Measurements from ENCODE around the gene AHDC1.
"Not testable (repeated sequence)": the region's sequence is repeated elsewhere in the genome, so short reads cannot be mapped to it uniquely, and the experiment has no call there.

AHDC1 gene, protein sequence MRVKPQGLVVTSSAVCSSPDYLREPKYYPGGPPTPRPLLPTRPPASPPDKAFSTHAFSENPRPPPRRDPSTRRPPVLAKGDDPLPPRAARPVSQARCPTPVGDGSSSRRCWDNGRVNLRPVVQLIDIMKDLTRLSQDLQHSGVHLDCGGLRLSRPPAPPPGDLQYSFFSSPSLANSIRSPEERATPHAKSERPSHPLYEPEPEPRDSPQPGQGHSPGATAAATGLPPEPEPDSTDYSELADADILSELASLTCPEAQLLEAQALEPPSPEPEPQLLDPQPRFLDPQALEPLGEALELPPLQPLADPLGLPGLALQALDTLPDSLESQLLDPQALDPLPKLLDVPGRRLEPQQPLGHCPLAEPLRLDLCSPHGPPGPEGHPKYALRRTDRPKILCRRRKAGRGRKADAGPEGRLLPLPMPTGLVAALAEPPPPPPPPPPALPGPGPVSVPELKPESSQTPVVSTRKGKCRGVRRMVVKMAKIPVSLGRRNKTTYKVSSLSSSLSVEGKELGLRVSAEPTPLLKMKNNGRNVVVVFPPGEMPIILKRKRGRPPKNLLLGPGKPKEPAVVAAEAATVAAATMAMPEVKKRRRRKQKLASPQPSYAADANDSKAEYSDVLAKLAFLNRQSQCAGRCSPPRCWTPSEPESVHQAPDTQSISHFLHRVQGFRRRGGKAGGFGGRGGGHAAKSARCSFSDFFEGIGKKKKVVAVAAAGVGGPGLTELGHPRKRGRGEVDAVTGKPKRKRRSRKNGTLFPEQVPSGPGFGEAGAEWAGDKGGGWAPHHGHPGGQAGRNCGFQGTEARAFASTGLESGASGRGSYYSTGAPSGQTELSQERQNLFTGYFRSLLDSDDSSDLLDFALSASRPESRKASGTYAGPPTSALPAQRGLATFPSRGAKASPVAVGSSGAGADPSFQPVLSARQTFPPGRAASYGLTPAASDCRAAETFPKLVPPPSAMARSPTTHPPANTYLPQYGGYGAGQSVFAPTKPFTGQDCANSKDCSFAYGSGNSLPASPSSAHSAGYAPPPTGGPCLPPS (N-terminal part only)

DNA sequence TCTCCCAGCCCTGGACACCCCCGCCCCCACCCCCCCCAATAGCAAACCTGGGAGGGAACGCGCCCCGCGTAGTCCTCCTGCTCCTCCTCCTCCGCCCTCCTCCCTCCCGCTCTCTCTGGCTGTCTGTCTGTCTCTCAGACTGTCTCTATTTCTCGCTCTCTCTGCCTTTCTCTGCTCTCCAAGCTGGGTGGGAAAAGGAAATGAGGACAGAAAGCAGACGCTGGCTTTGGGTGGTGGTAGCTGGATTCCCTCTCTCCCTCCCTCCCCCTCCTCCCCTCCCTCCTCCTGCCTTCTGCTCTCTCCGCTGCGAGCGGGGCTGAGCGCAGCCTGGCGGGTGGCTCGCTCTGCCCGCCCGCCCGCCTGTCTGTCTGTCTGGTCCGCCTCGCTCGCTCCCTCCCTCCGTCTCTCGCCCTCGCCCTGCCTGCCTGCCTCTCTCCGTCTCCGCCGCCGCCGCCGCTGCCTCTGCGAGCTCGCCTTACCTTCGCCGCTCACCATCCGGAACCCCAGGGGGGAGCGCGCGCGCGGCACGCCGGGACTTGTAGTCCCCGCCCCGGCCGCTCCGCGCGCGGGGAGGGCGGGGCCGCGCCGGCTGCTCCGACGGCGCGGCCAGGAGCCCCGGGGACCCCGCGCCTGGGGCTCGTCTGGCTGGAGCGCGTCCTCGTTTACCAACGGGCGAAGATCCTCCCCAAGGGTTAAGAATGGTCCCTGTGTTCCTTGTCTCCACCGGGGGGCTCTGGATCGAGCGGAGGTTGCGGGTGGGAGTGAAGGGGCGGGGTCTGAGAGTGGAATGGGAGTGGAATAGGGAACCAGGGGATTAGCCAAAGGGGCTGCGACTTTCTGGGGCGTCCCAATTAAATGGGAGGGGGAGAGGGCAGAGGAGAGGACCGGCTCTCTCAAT lies at the start of gene AHDC1:
TSS of gene AHDC1 (minus strand) at position 464 of the 898 bp plus-strand sequence. CDS start 52,029 bp downstream, outside the sequence.
- DNase-seq (ENCODE audit: low read depth) = peak; percentile 90

DNA sequence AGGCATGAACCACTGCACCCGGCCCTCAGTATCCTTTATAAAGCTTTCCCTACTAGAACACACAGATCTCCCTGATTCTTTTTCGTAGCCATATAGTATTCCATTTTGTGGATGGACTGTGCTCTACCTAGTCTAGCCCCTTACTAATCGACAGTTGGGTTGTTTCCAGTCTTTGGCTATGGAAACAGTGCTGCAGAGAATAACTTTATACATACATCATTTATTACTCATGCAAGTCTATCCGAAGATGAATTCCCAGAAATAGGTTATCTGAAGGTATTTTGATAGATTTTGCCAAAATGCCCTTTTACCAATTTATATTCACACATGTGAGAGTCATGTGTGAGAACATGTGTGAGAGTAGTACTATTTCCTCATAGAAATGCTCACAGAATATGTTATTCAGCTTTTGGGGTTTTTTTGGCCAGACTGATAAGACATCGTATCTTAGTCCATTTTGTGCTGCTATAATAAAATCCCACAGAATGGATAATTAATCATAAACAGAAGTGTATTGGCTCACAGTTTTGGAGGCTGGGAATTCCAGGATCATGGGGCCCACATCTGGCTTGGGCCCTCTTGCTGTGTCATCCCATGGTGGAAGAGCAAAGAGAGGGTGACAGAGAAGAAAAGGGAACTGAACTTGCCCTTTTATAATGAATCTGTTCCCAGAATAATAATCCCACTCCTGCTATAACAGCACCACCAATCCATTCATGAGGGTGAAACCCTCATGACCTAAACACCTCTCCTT lies 48.3 kb upstream of the AHDC1 start:
- no peak for DNase-seq (ENCODE audit: low read depth)

- peak; percentile 85 for DNase-seq (ENCODE audit: low read depth)
Observed at GRCh38 chr1:27650539-27651175, 46.7 kb upstream of the AHDC1 start.

DNA sequence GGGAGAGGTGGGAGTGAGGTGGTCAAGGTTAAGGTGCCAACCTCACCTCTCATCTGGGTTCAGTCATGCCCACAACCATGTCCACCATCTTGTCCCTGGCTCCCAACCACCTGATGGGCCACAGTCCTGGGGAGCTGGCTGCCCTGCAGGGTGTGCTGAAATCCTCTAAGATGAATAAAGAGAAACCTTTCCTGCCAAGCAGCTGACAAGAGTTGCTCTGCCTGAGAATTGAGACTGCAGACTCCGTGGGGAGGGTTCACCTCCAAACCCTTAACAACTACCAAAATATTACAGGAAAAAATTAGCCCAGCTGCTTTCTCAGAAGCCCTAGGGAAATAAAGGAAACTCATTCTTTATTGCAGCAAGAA lies 46.2 kb upstream of the AHDC1 start:
- no peak for DNase-seq (ENCODE audit: low read depth)

DNA sequence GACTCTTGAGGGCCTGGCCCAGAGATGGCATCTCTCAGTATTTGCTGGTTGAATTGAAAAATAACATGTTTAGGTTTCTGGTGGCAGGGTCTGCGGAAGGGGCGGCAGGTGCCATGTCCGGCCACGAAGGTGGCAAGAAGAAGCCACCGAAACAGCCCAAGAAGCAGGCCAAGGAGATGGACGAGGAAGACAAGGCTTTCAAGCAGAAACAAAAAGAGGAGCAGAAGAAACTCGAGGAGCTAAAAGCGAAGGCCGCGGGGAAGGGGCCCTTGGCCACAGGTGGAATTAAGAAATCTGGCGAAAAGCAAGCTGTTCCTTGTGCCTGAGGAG lies 45.3 kb upstream of the AHDC1 start:
- DNase-seq (ENCODE audit: low read depth) = no peak

- DNase-seq (ENCODE audit: low read depth) = peak; percentile 35
Observed at GRCh38 chr1:27648602-27649305, 44.8 kb upstream of the AHDC1 start.

DNA sequence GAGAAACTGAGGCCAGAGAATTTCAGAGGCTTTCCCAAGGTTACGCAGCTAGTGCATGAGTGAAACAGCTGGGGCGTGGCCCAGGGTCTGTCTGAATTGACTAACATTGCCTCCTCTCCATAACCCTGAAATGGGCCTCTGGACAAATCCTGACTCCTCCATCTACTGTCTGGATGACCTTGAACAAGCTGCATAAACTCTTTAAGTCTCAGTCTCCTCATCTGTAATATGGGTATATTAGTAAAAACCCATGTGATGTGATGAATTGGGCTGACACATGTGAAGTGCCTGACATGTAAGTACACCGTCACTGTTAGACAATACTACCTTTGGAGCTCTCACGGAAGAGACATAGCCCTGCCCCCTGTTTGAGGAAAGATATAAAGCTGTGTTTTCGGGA lies 43.4 kb upstream of the AHDC1 start:
- no peak for DNase-seq (ENCODE audit: low read depth)

- no peak for DNase-seq (ENCODE audit: low read depth)
Observed at GRCh38 chr1:27646676-27647075, 42.7 kb upstream of the AHDC1 start.

DNA sequence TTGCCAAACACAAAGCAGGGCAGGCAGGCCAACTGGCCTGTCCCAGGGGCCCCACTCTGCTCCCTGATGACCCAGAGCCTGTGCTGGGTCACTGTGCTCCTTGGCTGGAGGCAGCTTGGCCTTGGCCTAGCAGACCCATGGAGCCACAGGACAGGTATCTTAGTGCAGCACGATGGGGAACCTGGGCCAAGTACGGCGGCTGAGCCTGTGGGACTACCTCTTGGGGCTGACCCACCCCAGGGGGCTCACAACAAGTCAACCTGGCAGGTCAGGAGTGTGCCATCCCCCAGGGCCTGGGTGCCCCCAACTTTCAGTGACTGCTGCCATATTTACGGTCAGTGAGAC lies 41.1 kb upstream of the AHDC1 start:
- DNase-seq (ENCODE audit: low read depth) = no peak

DNA sequence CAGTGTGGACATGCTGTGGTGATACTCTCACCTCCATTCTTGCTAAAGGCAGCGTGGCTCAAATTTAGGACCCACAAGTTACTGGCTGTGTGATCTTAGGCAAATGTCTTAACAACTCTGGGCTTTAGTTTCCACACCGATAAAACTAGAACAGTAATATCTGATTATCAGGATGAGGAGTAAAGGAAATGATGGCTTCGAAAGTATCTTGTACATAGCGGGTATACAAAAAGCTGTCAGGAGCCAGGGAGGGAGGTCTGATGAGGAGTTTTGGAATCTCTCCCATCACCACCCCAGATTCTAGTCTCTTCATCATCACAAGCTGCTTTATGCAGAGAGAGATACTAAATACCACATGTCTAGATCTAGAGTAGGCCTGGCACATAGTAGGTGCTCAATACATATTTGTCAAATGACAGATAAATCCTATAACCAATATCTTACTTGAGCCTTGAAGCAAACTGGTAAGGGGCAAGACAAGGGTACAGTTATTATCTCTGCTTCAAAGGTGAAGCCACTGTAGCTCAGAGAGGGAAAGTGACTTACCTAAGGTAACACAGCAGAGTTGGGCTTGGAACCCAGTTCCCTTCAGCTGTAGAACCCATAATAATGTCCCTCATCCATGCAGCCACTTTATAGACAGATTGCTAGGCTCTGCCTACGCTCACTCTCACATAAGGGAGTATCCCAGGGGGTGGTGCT lies 40.6 kb upstream of the AHDC1 start:
- no peak for DNase-seq (ENCODE audit: low read depth)

DNA sequence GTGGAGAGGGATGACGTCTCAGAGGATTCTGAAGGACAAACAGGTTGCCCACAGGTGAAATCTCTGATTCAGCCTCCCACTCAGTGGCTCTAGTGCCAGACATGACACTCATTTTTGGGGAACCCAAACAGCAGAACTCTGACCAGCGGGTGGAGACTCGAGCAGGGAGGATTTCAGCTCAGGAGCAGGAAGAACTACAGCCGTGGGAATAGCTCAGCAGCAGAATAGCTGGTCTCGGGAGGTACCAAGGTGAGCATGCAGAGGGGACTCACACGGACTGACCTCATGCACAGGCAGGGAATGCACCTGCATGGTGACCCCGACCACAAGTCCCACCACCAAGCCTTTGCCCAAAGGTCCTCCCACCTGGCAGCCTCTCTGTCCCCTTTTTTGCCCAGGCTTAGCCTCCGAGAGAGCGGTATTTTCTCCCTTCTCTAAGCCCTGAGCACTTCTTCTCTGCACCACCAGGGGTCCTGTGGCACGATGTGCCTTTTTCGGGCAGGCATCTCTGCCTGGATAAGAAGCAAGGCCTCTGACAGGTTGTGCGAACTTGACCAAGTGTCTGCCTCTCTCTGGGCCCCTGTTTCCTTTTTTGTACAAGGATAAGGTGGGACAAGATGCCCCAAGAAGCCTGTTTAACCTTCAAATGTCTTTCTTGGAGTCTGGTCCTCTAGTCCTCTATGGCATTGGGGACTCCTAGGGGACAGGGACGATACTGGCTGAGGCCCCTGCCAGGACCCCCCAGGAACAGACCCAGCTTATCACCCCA lies 39.8 kb upstream of the AHDC1 start:
- peak; percentile 64 for DNase-seq (ENCODE audit: low read depth)

DNA sequence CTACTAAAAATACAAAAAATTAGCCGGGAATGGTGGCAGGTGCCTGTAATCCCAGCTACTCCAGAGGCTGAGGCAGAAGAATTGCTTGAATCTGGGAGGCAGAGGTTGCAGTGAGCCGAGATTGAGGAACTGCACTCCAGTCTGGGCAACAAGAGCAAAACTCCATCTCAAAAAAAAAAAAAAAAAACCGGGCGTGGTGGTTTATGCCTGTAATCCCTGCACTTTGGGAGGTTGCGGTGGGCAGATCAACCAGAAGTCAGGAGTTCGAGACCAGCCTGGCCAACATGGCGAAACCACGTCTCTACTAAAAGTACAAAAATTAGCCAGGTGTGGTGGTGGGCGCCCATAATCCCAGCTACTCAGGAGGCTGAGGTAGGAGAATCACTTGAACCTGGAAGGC lies 36.6 kb upstream of the AHDC1 start:
- not testable (repeated sequence) for DNase-seq (ENCODE audit: low read depth)

GRCh38 chr1:27638805-27639204 lies 34.9 kb upstream of the AHDC1 start:
- DNase-seq (ENCODE audit: low read depth) = no peak

DNA sequence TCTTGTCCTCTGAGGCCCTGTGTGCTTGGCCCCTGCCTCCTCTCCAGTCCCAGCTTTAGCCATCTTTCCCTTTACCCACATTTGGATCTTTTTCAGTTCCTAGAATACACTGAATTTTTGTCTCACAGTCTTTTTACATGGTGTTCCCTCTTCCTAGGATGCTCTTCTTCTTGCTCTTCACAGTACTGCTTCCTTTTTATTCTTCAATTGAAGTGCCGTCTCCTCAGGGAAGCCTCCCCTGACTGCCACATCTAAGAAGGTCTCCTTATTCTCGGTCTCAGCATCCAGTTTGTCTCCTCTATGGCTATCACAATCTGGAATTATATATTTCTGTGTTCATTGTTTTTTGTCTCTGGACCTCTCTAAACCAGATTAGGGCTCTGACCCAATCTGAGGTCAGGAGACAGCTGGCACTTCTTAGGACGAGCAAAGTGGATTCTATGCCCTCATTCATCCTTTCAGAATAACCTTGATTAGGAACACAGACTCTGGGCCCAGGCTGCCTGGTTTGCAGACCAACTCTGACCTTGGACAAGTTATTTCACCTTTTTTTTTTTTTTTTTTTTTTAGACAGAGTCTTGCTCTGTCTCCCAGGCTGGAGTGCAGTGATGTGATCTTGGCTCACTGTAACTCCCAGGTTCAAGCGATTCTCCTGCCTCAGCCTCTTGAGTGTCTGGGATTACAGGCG lies 34.2 kb upstream of the AHDC1 start:
- no peak for DNase-seq (ENCODE audit: low read depth)

GRCh38 chr1:27635396-27636142 lies 31.6 kb upstream of the AHDC1 start:
- DNase-seq (ENCODE audit: low read depth) = no peak

DNA sequence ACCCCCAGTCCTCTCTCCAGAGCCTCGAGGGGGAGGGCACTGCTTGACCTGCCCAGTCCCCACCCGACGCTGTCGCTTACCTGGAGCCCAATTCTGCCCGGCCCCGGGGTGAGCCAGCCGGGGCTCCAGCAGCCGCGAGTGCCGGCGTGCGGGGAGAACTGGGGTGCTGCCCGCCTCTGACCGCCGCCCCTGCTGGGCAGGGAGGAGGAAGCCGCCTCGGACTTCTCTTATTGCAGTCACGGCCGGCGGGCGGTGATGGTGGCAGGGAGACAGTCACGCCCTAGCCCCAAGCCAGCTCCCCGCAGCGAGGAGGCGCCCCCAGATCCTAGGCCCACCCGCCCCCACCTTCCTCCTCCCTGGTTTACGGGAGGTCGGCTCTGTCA lies 31.0 kb upstream of the AHDC1 start, which contains the start of gene FGR:
TSS of gene FGR (minus strand) at position 201 of the 383 bp plus-strand sequence. CDS start 11,269 bp downstream, outside the sequence.
- no peak for DNase-seq (ENCODE audit: low read depth)
